HCT116 (cell line): ENCODE results near the gene ZNF254. TPM values are rescaled to one million over a fixed set of nuclear protein-coding genes. Genes with fewer than 3 reads are reported as not detected.

ENCODE experiments used
- ATAC-seq: fragments of 200-7000 bp; cut with Tn5 transposase; 2 replicates; pipeline ENCODE4 v1.9.1; 2020; ENCODE audit warnings: mild to moderate bottlenecking, moderate library complexity
- BruUV-seq: library from RNA; stranded (reverse); fragments of 400-500 nt; replicated peaks from 2 replicates; lab custom pipeline; 2021; lab: Mats Ljungman, UMichigan
- CTCF ChIA-PET: fragments of 300-600 bp; sonication (Branson Sonifier 250); formaldehyde crosslinking; loops from one replicate; lab custom pipeline; 2021; ENCODE audit warnings: antibody characterized with exemption; lab: Charles Lee
- POLR2A ChIA-PET: fragments of 300-600, 350-600 bp; sonication (Branson Sonifier 250); formaldehyde crosslinking; loops from one replicate; lab custom pipeline; 2021; ENCODE audit warnings: antibody characterized with exemption; lab: Charles Lee
- RAD21 ChIA-PET, 2 experiments: fragments of 300-600 bp; sonication (Branson Sonifier 250); formaldehyde crosslinking; loops; one replicate each; lab custom pipeline; 2023; ENCODE audit warnings: low total read pairs in 2 of 2; ENCODE audit not compliant: uncharacterized antibody in 2 of 2, unreplicated experiment in 2 of 2, low non-redundant PET in 1 of 2; lab: Charles Lee
- DNase-seq: peaks from one replicate; pipeline ENCODE4 v3.0.0-alpha.2; 2010; ENCODE audit warnings: low read depth, low spot score
- H2AFZ ChIP-seq: fragments of 200-600 bp; shearing (Covaris generic), sonication (generic); 2 replicates; pipeline ENCODE4 v1.6.1; 2017; ENCODE audit warnings: low read depth, mixed run types, mixed read lengths, antibody characterized with exemption, low read length; ENCODE audit not compliant: poor library complexity, severe bottlenecking
- H3K27ac ChIP-seq: 2 replicates; pipeline ENCODE4 v1.5.1; 2012; ENCODE audit warnings: low read depth, low read length
- H3K27me3 ChIP-seq: fragments of 200-600 bp; sonication (generic); 2 replicates; pipeline ENCODE4 v1.6.1; 2016; ENCODE audit warnings: mixed run types, low read length, mixed read lengths; ENCODE audit not compliant: insufficient read depth
- H3K36me3 ChIP-seq, 2 experiments: fragments of 200-500 bp in 1 of 2; fragments of 200-600 bp in 1 of 2; sonication (Bioruptor generic) in 1 of 2; sonication (generic) in 1 of 2; 2 replicates each; pipeline versions ENCODE4 v1.5.1 to v1.6.1; 2014 to 2016; ENCODE audit warnings: low read length in 2 of 2, inconsistent platforms in 1 of 2, mixed read lengths in 1 of 2, mixed run types in 1 of 2; ENCODE audit not compliant: insufficient read depth in 2 of 2, control insufficient read depth in 1 of 2
- H3K4me1 ChIP-seq, 2 experiments: fragments of 200-600 bp in 1 of 2; sonication (generic) in 1 of 2; 2 replicates each; pipeline versions ENCODE4 v1.5.1 to v1.6.1; 2012 to 2017; ENCODE audit warnings: low read length in 2 of 2, inconsistent platforms in 1 of 2, mild to moderate bottlenecking in 1 of 2, mixed read lengths in 1 of 2, mixed run types in 1 of 2, moderate library complexity in 1 of 2; ENCODE audit not compliant: insufficient read depth in 2 of 2, control insufficient read depth in 1 of 2
- H3K4me2 ChIP-seq: fragments of 200-600 bp; sonication (generic); 2 replicates; pipeline ENCODE4 v1.6.1; 2017; ENCODE audit warnings: mixed run types, low read length, mixed read lengths
- H3K4me3 ChIP-seq, 2 experiments: fragments of 200-600 bp in 1 of 2; sonication (generic) in 1 of 2; replicated peaks in 1 of 2; 2 replicates each; pipeline ENCODE4 v1.5.1; 2011 to 2016; ENCODE audit warnings: low read length in 2 of 2, control low read depth in 1 of 2, low read depth in 1 of 2, mild to moderate bottlenecking in 1 of 2, mixed read lengths in 1 of 2, mixed run types in 1 of 2
- H3K79me2 ChIP-seq: fragments of 200-600 bp; sonication (generic); 2 replicates; pipeline ENCODE4 v1.6.1; 2017; ENCODE audit warnings: mild to moderate bottlenecking, mixed run types, low read length, moderate library complexity, mixed read lengths; ENCODE audit not compliant: insufficient read depth
- H3K9ac ChIP-seq: fragments of 200-600 bp; sonication (generic); 2 replicates; pipeline ENCODE4 v1.6.1; 2016; ENCODE audit warnings: low read length, mixed read lengths
- H3K9me2 ChIP-seq: fragments of 200-600 bp; sonication (generic), shearing (Covaris generic); 2 replicates; pipeline ENCODE4 v1.6.1; 2017; ENCODE audit warnings: mixed run types, mild to moderate bottlenecking, moderate library complexity; ENCODE audit not compliant: insufficient read depth
- H3K9me3 ChIP-seq, 2 experiments: fragments of 200-500 bp in 1 of 2; fragments of 200-600 bp in 1 of 2; sonication (Bioruptor generic) in 1 of 2; sonication (generic) in 1 of 2; 2 replicates each; pipeline ENCODE4 v1.6.1; 2014 to 2017; ENCODE audit warnings: low read length in 2 of 2, mixed read lengths in 2 of 2, inconsistent platforms in 1 of 2, low read depth in 1 of 2, mild to moderate bottlenecking in 1 of 2, mixed run types in 1 of 2, moderate library complexity in 1 of 2; ENCODE audit not compliant: control insufficient read depth in 1 of 2, insufficient read depth in 1 of 2
- H4K20me1 ChIP-seq: fragments of 200-600 bp; sonication (generic), shearing (Covaris generic); 2 replicates; pipeline ENCODE4 v1.6.1; 2017; ENCODE audit warnings: mixed run types, mild to moderate bottlenecking, moderate library complexity; ENCODE audit not compliant: insufficient read depth
- CEBPB ChIP-seq: IDR thresholded peaks from 2 replicates; pipeline ENCODE4 v1.6.1; 2012; ENCODE audit warnings: low read depth
- EGR1 ChIP-seq: IDR thresholded peaks from 2 replicates; pipeline ENCODE4 v1.6.1; 2012; ENCODE audit warnings: low read depth
- EZH2 ChIP-seq: fragments of 200-600 bp; sonication (generic); IDR thresholded peaks from 2 replicates; pipeline ENCODE4 v1.6.1; 2017; ENCODE audit warnings: antibody characterized with exemption, mixed run types
- POLR2A ChIP-seq: IDR thresholded peaks from 2 replicates; pipeline ENCODE4 v1.7.0; 2011; ENCODE audit warnings: borderline replicate concordance; ENCODE audit not compliant: insufficient read depth, insufficient read length; ENCODE audit errors: extremely low read depth
- POLR2AphosphoS5 ChIP-seq: IDR thresholded peaks from 2 replicates; pipeline ENCODE4 v1.6.1; 2011; ENCODE audit warnings: mild to moderate bottlenecking, low read depth, low read length, moderate library complexity
- RAD21 ChIP-seq: IDR thresholded peaks from 2 replicates; pipeline ENCODE4 v1.6.1; 2012; ENCODE audit warnings: low read depth, mild to moderate bottlenecking
- SIN3A ChIP-seq: IDR thresholded peaks from 2 replicates; pipeline ENCODE4 v1.6.1; 2012; ENCODE audit warnings: low read depth
- SP1 ChIP-seq: IDR thresholded peaks from 2 replicates; pipeline ENCODE4 v1.6.1; 2012; ENCODE audit warnings: low read depth
- TCF7L2 ChIP-seq: IDR thresholded peaks from 2 replicates; pipeline ENCODE4 v1.7.0; 2011; ENCODE audit warnings: borderline replicate concordance, inconsistent platforms; ENCODE audit not compliant: insufficient read depth, insufficient read length; ENCODE audit errors: extremely low read depth
- intact Hi-C: fragments of 100-400 bp; cut with micrococcal nuclease; formaldehyde crosslinking; loops from 2 replicates; pipeline ENCODE4 v1.10.0; 2022
- total RNA-seq: library from RNA; stranded (reverse); gene quantifications from one replicate; pipeline ENCODE4 v1.2.1, GENCODE V29; 2021; ENCODE audit not compliant: unreplicated experiment
- TF ChIP-seq, protein P1 (sequence below): IDR thresholded peaks from 2 replicates; pipeline ENCODE4 v1.6.1; 2011; ENCODE audit warnings: mild to moderate bottlenecking, low read length, moderate library complexity; ENCODE audit not compliant: insufficient replicate concordance; ENCODE audit errors: extremely low read depth
- TF ChIP-seq, protein P2 (sequence below): IDR thresholded peaks from 2 replicates; pipeline ENCODE4 v1.6.1; 2012
- TF ChIP-seq, protein P3 (sequence below): IDR thresholded peaks from 2 replicates; pipeline ENCODE4 v1.6.1; 2012

The ZNF254 gene
- total RNA-seq, 1 experiment from 2014 or later, result 2.5 TPM

DNA sequence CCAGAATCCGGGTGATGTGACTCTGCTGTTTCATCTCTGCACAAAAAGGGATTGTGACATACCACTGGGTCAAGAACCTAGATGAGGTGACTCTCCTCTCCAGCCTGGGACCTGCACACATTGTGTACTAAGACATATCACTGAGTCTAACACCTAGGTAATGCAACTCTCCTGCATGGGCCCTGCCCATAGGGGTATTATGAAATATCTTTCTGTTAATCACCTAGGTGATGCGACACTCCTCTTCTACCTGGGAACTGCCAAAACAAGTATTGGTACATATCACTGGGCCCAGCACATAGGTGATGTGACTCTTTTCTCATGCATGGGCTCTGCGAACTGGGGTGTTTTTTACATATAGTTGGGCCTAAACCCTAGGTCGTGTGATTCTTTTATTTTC lies 35.5 kb upstream of the ZNF254 start:
- Histone ChIP-seq H2AFZ (no peak overlapping the region), H3K9ac (no peak overlapping the region), H3K4me2 (no peak overlapping the region), H3K9me3 (peaks cover 0 to 3% of the 10 kb centered on the region in 2 experiments; a peak in 1 of 4 replicates), H3K79me2 (no peaks in the 10 kb centered on the region), H3K9me2 (no peaks in the 10 kb centered on the region), H3K36me3 (peaks cover 4% of the 10 kb centered on the region in 2 experiments; a peak in 2 of 4 replicates), H3K27ac (no peak overlapping the region), H3K4me3 (no peak overlapping the region), H4K20me1 (no peaks in the 10 kb centered on the region), H3K4me1 (peaks cover 0 to 14% of the 10 kb centered on the region in 2 experiments; a peak in 1 of 4 replicates), H3K27me3 (no peaks in the 10 kb centered on the region)
- ChIA-PET POLR2A (no interaction called here), RAD21 (no interaction called here), CTCF (no interaction called here)
- BruUV-seq, result no TSS peak
- no peak for DNase-seq
- intact Hi-C loops, result no loop called here
- no peak for TF ChIP-seq EGR1
- no peak for TF ChIP-seq SIN3A
- no peak for ATAC-seq

DNA sequence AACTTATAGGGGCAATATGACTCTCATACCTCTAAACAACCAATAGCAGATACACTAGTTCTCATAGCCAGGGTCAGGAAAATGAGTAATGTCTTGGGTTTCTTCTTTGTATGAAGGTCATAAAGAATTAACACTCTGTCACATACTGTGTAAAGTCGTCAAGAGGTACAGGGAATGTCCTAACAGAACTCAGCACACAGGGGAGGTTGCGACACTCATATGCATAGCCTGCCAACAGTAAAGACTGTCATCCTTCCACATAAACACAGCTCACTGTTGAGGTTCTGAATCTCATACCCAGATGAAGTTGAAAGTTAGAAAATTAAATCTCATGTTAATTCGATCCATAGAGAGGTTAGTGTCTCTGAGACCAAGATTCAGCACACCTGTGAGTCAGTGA lies 34.2 kb upstream of the ZNF254 start:
- Histone ChIP-seq H3K79me2 (no peaks in the 10 kb centered on the region), H3K9ac (no peak overlapping the region), H3K9me3 (peaks cover 0 to 3% of the 10 kb centered on the region in 2 experiments; a peak in 1 of 4 replicates), H4K20me1 (no peaks in the 10 kb centered on the region), H3K4me1 (peaks cover 0 to 14% of the 10 kb centered on the region in 2 experiments; a peak in 1 of 4 replicates), H3K27ac (no peak overlapping the region), H3K4me3 (no peak overlapping the region), H2AFZ (no peak overlapping the region), H3K4me2 (no peak overlapping the region), H3K36me3 (peaks cover 4% of the 10 kb centered on the region in 2 experiments; a peak in 2 of 4 replicates), H3K27me3 (no peaks in the 10 kb centered on the region), H3K9me2 (no peaks in the 10 kb centered on the region)
- BruUV-seq, result no TSS peak
- no peak for ATAC-seq
- ChIA-PET RAD21 (no interaction called here), CTCF (no interaction called here), POLR2A (no interaction called here)
- TF ChIP-seq RAD21 (no peak), TCF7L2 (no peak), CEBPB (no peak), POLR2A (no peak), EGR1 (no peak), SP1 (no peak), EZH2 (no peak), POLR2AphosphoS5 (no peak)
- TF ChIP-seq, protein P1, sequence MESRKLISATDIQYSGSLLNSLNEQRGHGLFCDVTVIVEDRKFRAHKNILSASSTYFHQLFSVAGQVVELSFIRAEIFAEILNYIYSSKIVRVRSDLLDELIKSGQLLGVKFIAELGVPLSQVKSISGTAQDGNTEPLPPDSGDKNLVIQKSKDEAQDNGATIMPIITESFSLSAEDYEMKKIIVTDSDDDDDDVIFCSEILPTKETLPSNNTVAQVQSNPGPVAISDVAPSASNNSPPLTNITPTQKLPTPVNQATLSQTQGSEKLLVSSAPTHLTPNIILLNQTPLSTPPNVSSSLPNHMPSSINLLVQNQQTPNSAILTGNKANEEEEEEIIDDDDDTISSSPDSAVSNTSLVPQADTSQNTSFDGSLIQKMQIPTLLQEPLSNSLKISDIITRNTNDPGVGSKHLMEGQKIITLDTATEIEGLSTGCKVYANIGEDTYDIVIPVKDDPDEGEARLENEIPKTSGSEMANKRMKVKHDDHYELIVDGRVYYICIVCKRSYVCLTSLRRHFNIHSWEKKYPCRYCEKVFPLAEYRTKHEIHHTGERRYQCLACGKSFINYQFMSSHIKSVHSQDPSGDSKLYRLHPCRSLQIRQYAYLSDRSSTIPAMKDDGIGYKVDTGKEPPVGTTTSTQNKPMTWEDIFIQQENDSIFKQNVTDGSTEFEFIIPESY, result no peak
- TF ChIP-seq, protein P2, sequence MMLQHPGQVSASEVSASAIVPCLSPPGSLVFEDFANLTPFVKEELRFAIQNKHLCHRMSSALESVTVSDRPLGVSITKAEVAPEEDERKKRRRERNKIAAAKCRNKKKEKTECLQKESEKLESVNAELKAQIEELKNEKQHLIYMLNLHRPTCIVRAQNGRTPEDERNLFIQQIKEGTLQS, result no peak
- TF ChIP-seq, protein P3, sequence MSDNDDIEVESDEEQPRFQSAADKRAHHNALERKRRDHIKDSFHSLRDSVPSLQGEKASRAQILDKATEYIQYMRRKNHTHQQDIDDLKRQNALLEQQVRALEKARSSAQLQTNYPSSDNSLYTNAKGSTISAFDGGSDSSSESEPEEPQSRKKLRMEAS, result no peak
- intact Hi-C loops, result no loop called here
- no peak for DNase-seq
